GM12873 (cell line): ENCODE measurements around the gene TCERG1.

Experiments used
- TF ChIP-seq, protein P1 (sequence below): IDR thresholded peaks from 2 replicates; pipeline ENCODE4 v1.5.1; 2012; ENCODE audit warnings: low read depth, mild to moderate bottlenecking, moderate library complexity, low read length, control low read depth; ENCODE audit not compliant: insufficient read depth; ENCODE audit errors: missing control alignments

The TCERG1 gene

DNA sequence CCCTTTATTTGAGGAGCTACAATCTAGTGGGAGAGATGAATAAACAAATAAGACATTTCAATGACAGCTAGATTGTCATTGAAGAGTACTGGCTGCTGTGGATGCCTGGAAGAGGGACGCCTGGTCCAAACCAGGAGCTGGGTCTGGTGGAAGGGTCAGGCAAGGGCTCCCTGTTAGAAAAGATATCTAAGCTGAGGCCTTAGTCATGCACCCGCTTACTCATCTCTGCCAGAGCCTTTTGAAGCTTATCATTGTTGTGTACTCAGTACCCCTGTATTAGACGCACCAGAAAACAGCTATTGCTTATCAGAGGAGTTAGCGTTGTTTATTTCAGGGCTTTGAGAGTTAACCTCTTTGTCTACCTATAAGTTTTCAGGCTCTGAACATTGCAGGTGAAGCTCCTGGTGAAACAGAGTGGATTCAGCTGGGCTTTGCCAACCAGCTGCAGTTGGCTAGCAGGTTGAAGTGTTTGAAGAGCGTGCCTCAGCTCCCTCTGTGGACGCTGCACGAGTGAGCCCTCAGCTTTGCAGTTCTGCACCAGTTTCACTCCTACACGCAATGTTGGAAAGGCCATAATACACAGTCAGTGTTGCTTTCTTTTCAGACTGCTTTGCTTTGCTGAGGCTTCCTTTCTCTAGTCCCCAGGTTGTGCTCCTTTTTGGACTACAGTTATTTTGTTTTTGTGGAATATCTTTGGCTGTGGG lies 74.4 kb downstream of the TCERG1 start:
- TF ChIP-seq, protein P1, sequence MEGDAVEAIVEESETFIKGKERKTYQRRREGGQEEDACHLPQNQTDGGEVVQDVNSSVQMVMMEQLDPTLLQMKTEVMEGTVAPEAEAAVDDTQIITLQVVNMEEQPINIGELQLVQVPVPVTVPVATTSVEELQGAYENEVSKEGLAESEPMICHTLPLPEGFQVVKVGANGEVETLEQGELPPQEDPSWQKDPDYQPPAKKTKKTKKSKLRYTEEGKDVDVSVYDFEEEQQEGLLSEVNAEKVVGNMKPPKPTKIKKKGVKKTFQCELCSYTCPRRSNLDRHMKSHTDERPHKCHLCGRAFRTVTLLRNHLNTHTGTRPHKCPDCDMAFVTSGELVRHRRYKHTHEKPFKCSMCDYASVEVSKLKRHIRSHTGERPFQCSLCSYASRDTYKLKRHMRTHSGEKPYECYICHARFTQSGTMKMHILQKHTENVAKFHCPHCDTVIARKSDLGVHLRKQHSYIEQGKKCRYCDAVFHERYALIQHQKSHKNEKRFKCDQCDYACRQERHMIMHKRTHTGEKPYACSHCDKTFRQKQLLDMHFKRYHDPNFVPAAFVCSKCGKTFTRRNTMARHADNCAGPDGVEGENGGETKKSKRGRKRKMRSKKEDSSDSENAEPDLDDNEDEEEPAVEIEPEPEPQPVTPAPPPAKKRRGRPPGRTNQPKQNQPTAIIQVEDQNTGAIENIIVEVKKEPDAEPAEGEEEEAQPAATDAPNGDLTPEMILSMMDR, result no peak

DNA sequence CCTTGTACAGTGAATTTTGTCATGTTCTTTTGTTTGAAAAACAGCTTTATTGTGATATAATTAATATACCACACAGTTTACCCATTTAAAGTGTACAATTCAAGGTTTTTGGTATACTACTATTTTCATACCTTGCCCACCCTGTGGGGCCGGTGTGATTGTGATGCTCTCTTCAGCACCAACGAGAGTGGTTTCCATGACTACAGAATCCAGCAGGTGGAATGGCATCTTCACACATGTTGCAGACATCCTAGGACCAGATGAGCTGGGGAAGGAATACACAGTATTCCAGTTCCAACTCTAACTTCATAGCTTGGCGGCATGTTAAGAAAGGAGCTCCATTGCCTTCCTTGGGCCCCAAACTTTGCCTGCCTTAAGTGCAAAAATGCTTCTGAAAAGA lies 76.6 kb downstream of the TCERG1 start:
- TF ChIP-seq, protein P1, result no peak

DNA sequence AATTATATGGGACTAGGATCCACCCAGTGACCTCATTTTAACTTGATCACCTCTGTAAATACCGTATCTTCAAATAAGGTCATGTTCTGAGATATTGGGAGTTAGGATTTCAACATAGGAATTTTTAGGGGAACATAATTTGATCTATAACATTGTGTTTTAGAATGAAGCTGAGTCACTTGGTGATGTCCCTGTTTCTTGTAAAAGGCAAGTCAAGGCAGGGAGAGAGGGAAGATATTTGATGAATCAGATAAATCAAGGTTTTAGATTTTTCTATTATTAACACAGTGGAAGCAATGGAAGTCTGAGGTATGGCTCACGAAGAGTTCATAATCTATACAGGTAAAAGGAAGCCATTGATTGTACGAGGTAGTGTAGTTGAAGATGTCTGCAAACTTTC lies 80.7 kb downstream of the TCERG1 start:
- TF ChIP-seq, protein P1, result no peak

DNA sequence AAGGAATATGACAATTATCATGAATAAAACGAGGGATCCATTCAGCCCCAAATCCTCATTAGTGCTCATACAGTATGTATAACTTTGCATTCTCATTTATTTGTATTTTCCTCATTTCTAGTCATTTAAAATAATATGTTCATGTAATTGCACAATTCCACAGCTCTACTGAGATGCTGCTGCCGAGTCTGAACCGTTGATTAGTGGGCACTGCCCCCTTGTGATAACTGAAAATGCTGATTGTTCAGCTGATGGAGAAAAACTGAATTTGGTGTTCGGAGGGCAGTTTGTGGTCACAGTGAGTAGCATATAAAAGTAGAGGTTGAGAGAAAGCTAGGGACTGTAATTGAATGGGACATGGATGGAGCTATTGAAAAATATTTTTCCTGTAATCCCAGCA lies 81.1 kb downstream of the TCERG1 start:
- TF ChIP-seq, protein P1, result no peak

DNA sequence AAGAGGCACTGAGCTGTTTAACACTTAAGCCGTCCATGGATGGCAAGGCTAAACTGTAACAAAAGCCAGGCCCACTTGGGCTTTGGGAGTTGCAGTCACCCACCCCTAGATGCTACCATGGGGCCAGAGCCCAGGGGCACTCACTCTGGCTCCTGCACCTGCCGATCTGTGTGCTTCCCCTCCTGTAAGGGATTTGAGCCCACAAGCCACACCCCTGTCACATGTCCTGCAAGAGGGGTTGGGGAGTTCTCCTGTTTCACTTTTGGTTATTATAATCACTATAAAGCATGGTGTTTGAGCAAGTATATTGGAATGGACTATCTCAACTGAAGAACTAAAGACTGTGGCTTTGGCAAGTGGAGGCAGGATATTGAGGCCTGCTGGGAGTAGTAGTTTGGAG lies 82.9 kb downstream of the TCERG1 start:
- TF ChIP-seq, protein P1, result no peak

DNA sequence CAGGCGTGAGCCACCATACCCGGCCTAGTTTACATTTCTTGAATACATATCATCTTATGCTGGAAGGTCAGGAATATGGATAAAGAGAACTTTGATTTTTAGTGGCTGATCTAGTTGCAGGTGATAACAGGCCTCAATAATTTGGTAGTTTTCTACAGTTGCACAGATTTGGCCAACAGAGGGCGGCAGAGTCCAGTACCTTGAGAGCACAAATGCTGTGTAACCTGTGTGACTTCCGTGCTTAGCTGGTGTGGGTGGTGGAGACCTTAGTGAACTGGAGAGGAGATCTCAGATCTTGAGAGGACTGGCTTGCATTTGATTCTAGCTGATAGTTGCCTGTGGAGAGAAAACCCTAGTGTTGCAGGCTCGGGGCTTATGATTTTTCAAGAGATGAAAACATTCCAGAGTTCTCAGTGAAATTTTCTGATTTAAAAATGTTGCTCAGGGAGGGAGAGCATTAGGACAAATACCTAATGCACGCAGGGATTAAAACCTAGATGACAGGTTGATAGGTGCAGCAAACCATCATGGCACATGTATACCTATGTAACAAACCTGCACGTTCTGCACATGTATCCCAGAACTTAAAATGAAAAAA lies 86.2 kb downstream of the TCERG1 start:
- TF ChIP-seq, protein P1, result peak; percentile 90

DNA sequence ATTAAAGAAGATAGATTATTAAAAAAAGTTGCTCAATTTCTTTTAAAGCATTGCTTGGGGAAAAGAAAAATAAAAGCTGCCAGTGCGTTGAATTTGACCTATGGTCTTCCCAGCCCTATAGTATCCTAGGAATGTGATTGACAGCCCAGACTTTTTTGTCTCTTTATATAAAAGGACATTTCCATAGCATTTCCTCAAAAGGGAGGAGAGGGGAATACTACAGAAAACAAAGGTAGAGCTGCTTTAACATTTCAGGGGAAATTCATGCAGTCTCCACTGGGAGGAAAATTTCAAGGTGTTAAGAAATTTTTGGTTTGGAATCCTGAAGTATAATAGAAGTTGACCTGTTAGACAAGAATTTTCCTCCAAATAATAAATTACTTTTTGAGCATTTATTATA lies 86.7 kb downstream of the TCERG1 start:
- TF ChIP-seq, protein P1, result no peak
